ENCODE measurements around the gene ADAM33.
A peak's percentile ranks its signal among the peaks of the same experiment; 100 is the strongest.

- TF ChIP-seq POLR2A (IDR thresholded peaks at IDR 0.05) (no peak), CTCF (IDR thresholded peaks at IDR 0.05 in 4 of 5, conservative IDR thresholded peaks at IDR 0.05 in 1 of 5) (peak; percentile 94 to 98 (median 97))
Measured at GRCh38 chr20:3710703-3711483, 29.1 kb upstream of the ADAM33 start.

Measured in gastrocnemius medialis (tissue), 4 donors.